Measurements from ENCODE around the gene POMC.

DNA sequence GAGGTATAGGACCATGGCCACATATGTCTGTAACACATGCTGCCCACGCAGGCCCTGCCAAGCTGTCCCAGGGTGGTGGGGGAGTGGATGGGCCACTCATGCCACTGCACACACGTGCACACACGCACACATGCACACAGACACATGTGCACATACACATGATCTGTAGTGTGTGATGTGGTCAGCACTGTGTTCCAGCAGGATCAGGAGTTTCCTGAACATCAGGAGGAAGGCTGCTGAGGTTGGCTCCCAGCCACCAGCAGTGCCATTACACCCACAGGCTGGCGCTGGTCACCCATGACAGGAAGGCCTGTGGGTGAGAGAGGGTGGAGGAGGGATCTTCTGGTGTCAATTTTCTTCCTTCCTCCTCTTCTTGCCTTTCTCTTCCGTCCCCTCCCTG is 44.7 kb downstream of the POMC start:
- TF ChIP-seq, protein P1, sequence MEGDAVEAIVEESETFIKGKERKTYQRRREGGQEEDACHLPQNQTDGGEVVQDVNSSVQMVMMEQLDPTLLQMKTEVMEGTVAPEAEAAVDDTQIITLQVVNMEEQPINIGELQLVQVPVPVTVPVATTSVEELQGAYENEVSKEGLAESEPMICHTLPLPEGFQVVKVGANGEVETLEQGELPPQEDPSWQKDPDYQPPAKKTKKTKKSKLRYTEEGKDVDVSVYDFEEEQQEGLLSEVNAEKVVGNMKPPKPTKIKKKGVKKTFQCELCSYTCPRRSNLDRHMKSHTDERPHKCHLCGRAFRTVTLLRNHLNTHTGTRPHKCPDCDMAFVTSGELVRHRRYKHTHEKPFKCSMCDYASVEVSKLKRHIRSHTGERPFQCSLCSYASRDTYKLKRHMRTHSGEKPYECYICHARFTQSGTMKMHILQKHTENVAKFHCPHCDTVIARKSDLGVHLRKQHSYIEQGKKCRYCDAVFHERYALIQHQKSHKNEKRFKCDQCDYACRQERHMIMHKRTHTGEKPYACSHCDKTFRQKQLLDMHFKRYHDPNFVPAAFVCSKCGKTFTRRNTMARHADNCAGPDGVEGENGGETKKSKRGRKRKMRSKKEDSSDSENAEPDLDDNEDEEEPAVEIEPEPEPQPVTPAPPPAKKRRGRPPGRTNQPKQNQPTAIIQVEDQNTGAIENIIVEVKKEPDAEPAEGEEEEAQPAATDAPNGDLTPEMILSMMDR (IDR thresholded peaks at IDR 0.05), result no peak
- no peak for TF ChIP-seq POLR2A (IDR thresholded peaks at IDR 0.05)
